Measurements from ENCODE around the gene YJU2.

- no peak for TF ChIP-seq SUZ12 (IDR thresholded peaks at IDR 0.05; ENCODE audit: extremely low read depth, insufficient read depth, insufficient read length)
- TF ChIP-seq ZNF274 (IDR thresholded peaks at IDR 0.05; ENCODE audit: low read depth, low read length) = no peak
Measured at GRCh38 chr19:4232614-4233281, 14.1 kb upstream of the YJU2 start.
